GM21528 (cell line): ENCODE data around the gene PRR5L.
"Not testable (repeated sequence)": the region's sequence is repeated elsewhere in the genome, so short reads cannot be mapped to it uniquely, and the experiment has no call there.

Source experiments
- ATAC-seq: cut with Tn5 transposase; IDR thresholded peaks from one replicate; pipeline ENCODE4 v1.9.1; 2021; ENCODE audit warnings: mild to moderate bottlenecking, moderate library complexity; ENCODE audit not compliant: unreplicated experiment, low FRiP score

Gene PRR5L

DNA sequence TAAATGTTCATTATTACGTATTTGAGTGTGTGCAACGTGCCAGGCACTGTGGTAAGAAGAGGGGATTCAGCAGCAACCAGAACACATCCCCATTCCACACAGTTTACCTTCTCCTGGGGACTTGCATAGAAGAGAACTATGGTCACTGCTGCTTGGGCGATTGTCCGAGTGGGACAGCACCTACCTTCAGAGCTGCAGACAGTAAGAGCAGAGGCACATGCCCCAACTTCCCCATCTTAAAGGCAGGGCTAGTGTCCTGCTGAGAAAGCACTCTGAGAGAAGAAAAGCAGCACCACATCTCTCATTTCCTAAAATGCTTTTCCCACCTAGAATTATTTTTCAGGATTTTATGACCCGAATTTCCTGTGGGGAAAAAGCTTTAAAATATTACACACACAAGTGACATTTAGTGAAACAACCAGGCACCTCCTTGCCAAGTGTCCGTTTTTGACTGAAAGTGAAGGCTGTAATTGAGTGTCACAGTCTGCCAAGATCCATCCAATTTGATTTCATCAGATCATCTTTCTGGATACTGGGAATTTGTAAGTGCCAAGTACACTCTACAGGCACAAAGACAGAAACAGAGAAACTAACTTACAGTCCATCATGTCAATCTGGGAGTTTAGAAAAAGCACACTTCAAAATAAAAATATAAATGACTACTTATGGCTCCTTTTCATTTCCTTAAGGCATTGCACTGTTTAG lies 189.4 kb downstream of the PRR5L start:
- ATAC-seq: no peak

- ATAC-seq: no peak
Measured at GRCh38 chr11:36487619-36488018, 191.5 kb downstream of the PRR5L start.

DNA sequence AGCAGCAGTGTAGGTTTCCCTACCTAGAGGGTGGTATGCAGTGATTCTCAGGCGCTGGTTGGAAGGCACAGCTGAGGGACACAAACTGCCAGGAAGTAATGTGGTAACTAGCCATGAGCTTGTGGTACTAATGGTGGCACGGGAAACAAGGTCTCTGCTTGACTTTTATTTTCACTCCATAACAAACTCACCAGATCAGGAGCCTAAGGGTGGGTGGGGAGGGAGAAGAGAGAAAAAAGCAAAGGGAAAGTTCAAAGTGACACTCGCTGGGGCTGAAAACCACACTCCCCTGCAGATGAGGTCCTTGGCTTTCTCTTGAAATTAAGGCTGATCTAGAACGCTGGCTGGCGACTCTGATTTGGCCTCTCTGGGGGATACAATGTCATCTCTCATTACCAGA lies 192.0 kb downstream of the PRR5L start:
- no peak for ATAC-seq

DNA sequence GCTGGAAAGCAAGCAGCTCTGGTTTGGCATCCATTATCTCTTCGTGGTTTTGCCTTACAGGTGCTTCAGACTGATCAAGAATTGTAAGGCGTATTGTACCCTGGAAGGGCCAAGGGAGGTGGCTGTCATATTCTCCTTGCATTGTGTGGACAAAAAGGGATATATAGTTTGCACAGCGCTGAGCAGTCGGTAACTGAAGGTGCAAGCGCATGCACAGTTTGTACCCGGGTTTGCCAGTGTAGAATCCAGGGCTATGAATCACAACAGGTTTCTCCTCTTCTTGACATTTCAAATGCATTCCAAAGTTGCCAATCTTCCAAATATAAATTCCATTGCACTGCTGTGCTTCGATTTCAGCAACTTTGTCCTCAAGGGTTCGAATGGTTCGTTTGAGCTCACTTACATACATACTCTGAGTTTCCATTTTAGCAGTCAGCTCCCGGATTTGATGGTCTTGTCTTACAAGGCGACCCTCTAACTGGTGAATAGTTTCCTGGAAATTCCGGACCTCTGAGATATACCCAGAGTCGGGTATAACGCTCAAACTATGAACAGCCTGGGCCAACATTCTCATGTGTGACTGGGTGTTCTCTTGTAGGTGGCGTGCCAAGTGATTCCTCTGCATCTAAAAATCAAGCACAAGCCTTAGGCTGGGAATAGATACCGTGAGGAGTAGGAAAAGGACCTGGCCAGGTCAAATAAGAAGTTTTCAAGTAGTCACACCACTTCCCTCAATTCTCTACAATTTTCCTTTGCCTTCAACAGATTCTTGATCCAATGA lies 194.1 kb downstream of the PRR5L start:
- ATAC-seq: no peak

- ATAC-seq: no peak
Measured at GRCh38 chr11:36492724-36493304, 196.7 kb downstream of the PRR5L start.

- ATAC-seq: no peak
Measured at GRCh38 chr11:36493332-36493731, 197.2 kb downstream of the PRR5L start.

DNA sequence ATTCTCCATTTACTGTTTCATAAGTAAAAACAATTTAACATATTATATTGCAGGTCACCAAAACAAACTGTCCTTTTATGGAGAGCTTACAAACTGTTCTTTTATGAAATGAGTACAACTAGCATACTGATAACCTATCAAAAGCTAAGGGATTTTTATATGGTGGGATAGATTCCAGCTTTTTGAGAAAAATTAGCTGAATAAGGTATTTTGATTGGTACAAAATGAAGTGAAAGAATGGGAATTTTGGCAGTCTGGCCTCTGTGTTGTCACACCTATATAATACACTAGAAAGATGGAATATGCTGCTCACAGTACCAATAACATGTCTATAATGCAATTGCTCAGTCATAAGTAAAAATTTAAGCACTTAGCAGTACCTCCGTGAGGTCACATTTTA lies 202.6 kb downstream of the PRR5L start:
- ATAC-seq: no peak

GRCh38 chr11:36499315-36499714 lies 203.2 kb downstream of the PRR5L start:
- ATAC-seq: no peak

DNA sequence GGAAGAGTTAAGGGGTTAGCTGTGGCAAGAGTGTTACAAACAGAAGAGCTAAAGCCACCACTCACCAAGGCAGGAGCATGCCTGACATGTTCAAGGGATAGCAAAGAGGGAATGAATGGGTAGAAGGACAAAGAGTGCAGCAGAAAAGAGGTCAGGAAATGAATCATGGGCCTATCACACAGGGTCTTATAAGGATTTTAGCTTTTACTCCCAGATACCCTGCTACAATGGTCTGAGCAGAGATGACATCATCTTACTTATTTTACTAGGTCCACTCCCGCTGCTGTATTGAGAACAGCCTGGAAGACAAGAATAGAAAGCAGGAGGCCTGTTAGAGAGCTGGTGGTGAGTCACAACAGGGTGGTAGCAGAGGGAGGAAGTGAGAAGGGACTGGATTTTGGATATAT lies 204.2 kb downstream of the PRR5L start:
- ATAC-seq: peak; percentile 86

DNA sequence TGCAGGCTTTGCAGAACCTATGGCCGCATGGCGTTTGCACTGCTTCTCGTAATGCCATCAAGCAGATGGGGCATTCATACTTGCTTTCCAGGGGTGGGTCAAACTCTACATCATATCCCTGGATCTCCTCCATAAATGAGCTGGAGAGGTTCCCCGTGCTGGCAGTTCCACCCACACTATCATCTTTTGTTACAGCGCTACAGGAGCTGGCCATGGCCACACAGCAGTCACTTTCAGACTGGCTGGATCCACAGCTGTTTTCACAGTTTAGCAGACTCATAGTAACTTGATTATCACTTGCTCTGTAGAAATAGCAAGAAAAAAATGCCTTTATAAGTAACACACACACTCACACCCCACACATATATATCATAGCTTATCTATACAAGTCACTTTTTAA lies 205.1 kb downstream of the PRR5L start:
- no peak for ATAC-seq

DNA sequence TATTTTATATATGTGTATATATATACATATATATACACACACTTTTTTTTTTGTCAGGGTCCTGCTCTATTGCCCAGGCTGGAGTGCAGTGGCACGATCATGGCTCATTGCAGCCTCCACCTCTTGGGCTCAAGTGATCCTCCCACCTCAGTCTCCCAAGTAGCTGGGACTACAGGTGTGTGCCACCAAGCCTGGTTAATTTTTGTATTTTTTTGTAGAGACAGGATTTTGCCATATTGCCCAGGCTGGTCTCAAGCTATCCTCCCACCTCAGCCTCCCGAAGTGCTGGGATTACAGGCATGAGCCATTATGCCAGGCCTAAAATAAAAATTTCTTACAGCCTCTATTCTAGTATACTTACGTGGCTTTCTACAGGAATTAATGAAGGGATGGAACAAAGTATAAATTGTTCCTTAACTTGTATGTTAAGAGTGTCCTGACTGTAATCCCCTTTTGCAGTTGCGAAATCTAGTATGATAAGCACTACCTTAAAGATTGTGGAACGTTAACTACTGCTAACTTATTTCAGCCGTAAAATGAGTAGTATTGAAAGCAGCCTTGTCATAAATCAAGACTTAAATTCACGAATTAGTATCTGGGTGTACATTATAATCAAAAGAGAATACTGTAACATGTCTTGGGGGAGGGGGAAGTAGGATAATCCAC lies 211.9 kb downstream of the PRR5L start:
- ATAC-seq: no peak

DNA sequence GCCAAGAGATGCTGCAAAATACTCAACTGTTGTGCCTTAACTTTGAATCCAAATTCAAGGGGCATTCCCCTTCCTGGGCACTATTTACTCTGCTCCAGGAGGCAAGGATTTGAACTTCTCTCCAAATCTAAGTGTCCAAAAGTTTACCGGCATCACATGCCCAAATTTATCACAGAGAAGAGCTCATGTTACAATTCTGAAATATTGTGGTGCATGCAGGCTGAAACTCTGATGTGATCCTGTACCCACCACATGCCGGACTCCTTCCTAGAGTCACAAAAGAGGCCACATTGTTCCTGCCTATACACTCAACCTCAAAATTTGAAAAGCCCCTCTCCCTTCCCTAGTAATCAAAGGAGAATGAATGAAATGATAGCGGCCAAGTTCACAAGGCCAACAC lies 212.7 kb downstream of the PRR5L start:
- peak; percentile 14 for ATAC-seq

DNA sequence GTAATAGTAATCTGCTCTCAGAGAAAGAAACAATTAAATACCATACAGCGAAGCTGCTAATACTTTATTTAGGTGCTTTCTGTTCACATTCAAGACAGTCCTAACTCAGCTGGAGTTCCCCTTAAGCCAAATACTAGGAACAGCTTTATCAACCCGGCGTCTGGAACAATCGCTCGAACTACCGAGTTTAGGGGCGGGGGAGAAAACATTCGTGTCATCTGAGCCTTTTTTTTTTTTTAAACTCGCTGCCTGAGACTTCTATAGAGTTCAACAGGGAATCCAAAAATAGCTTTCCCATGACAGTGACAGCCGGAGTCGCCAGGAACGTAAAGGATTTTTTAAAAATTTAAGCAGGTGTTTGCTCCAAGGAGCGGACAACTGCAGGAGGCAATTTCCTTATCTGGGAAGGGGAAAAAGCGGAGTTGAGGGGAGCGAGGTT lies 213.1 kb downstream of the PRR5L start:
- ATAC-seq: peak; percentile 27

GRCh38 chr11:36509694-36510593 lies 213.9 kb downstream of the PRR5L start, which contains the start of gene TRAF6:
Gene TRAF6 (minus strand): TSS chr11:36510272. CDS start chr11:36501515, 8,757 bp downstream.
- ATAC-seq: peak; percentile 97

GRCh38 chr11:36510594-36510942 lies 214.5 kb downstream of the PRR5L start:
- no peak for ATAC-seq

GRCh38 chr11:36511062-36511461 lies 215.0 kb downstream of the PRR5L start:
- not testable (repeated sequence) for ATAC-seq

- no peak for ATAC-seq
Measured at GRCh38 chr11:36512016-36512415, 215.9 kb downstream of the PRR5L start.

DNA sequence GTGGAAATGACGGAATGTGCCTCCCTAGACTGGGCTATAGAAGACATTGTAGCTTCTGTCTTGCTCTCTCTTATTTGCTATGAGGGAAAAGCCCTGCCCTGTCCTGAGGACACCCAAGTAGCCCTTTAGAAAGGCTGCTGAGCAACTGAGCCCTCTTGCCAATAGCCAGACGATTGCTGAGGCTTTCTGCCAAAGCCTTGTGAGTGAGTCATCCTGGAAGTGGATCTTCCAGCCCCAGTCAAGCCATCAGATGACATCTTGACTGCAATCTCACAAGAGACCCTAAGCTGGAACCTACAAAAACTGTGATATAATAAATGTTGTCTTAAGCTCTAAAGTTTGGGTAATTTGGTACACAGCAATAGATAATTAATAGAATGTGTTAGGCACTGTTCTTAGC lies 217.9 kb downstream of the PRR5L start:
- ATAC-seq: no peak
